Hepatic stellate cell (primary cell): Measurements from ENCODE around the gene TTC28.

ENCODE experiments used
- DNase-seq: peaks from one replicate; pipeline ENCODE4 v3.0.0; 2011; ENCODE audit warnings: low spot score

The TTC28 gene

DNA sequence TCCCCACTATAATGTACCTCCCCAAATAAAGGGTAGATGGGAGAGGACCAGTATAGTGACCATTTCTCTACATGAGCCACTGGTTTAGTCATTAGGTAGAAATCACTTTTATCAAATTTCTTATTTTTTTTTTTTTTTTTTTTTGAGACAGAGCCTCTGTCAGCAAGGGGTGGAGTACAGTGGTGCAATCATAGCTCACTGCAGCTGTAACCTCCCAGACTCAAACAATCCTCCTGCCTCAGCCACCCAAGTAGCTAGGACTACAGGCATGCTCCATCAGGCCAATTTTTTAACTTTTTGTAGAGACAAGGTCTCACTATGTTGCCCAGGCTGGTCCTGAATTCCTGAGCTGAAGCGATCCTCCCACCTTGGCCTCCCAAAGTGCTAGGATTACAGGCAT lies 322.4 kb downstream of the TTC28 start:
- DNase-seq: no peak

DNA sequence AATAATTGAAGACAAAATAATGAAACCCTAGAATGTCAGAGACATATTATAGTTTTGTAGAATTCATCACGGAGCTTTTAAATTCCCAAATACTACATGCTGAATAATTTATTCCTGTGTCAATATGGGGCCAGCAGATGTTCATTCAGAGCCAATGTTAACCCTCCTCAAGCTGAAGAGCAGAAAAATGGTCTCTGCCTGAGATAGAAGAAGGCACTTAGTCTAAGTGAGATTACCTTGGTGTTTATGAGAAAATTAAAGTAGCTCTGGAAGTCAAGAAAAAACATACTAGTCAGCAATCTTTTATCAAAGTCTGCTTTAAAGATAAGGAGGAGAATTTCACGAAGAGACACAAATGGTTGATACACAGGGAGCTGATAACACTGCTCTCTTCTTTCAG lies 328.2 kb downstream of the TTC28 start:
- DNase-seq: no peak

DNA sequence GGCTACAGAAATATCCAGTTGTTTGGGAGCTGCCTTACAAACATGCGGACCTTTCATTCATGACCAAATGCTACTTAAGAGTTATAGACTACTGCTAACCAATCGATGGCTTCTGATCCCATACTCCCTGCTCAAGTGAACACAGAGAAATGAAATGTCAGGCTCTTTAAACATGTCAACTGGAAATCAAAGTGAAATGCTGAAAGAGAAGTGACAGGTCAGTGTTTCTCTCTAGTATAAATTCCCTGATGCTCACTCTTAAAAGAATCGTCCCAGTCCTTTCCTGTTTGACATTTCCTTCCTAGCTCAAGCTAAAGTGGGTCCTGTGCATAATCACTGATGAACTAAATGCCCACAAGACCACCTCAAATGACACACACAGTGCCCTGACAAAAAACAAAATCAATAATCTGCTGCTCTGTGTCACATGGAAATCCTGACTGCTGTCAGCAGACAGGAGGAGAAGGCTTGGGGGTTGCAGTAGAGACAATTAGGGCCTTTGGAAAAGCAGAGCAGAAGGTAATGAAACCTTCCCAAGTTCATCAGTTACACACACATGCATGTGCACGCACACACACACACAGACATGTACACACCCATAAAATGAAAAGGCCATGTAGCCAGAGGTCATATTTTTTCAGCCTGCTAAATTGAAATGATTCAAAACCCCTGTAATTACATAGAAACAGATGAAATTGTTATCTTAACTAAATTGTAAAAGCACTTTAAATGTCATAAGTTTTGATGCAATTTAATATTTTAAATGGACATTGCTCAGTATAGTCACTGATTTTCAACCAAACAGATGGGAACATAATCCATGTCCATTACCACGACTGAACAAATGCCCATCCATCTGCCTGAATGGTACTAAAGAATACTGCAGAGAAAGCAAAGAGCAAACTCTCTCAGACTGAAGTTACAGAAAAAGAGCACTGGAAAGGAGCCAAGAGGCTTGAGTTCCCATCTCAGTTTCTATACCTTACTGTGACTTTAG lies 330.7 kb downstream of the TTC28 start:
- no peak for DNase-seq

DNA sequence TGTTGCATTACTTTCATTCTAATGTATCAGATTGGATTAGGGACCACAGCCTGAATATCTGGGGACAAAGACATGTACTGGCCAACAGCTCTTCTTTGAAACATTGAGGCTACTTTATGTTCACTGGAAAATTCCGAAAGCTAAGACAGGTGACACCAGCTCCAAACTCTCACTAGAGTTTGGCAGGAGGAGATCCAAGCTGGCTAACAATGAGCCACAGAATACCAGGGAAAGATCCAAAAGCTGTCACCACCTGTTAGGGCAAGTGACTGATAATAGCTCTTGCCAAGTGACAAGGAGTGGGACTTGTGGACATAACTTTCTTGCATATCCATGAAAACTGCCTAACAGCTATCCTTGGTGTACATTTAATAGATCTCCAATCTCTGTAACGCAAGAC lies 333.3 kb downstream of the TTC28 start:
- no peak for DNase-seq

DNA sequence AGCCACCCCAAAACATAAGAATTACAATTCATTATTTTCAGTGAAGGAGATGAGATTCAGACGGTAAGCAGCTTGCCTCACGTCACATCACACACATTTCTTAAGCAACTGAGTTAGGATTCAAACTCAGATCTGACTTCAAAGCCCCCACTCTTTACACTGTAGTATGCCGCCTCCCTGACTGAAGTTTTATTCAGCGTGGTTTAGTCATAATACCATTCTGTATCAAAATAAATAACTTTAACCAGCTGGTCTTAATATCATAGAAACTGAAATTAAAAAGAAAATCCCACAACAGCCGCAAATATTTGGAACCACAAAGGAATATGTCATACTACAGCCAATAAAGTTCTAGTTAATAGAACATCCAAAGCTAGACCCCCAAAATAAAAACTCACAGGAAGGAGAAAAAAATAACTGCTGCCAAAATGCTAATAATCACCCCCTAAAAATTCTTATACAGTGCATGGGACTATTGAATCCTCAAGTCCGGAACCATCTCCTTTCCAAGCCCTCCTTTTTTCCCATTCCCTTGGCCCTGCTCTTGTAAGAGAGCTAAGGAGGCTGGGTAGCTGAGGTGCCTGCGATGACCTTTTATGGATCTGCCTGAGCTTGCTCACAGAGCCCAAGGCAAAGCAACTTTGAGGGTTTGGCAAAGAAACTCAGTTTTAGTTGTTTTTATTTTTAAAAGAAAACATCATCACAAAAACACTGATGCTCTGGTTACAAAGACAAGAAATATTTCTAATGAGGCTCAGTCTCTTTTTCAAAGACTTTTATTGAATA lies 334.5 kb downstream of the TTC28 start:
- DNase-seq: no peak

DNA sequence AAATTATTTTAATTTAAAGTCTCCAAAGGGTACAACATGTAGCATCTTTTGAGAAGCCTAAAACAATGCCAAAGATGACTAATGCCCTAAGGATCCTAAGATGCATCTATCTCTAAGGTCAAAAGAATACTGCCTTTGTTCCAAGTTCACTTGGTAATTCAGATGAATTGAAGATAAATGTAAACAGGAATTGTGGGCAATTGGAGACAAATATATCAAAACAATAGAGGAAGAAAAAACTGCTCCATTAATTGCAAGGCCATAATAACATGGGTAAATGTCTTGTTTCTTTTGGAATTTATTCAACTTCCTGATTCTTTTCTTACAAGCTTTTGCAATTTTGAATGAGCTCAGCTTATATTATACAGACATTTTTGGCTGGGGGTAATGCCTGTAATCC lies 338.6 kb downstream of the TTC28 start:
- no peak for DNase-seq

DNA sequence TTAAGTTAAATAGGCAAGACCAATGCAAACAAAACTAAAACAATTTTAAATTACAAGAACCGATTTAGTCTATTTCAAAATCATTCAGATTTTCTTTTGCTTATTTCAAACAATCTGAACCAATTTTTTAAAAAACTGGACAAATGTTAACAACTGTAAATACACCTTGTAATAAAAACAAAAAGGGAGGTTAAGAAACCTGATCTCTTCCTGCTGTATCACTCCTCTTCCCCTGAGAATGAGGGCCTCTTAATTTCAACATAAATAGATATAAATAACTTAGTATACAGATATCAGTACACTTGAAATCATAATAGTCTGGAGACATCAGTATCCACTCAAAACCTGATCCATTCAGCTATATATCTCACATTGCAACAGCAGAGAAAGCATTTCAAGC lies 346.6 kb downstream of the TTC28 start:
- no peak for DNase-seq

DNA sequence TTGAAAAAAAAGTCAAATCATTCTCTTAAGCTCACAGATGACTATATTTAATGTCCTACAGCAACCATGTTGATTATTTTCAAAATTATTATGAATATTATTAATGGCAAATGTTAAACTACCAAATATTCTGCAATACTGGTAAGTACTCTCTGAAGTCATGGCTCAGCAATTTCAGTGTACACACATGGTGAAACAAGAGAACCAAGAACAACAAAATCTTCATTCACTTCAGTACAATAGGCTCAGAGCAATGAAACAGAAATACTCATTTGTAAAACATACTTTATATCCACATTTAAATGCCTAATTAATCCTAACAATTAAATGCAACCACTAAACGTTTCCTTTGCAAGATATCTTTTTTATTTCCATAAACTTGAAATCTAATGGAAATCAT lies 347.2 kb downstream of the TTC28 start:
- DNase-seq: no peak

DNA sequence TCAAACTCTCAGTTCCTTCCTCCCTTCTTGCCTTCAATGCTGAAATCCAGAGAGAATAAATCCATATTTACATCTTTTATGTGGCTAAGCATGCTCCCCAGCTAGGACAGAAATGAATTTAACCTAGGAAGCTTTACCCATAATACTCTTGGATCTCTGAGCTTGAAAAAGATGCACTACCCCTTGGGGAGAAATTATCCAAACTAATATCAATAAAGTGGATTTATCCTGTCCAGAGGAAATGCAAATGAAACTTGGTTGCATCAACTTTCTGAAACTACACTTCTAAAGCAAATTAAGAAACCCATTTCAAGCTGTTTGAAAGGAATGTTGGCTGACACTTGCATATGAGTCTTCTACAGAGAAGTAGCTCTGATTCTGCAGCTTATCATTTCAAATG lies 347.9 kb downstream of the TTC28 start:
- DNase-seq: no peak

DNA sequence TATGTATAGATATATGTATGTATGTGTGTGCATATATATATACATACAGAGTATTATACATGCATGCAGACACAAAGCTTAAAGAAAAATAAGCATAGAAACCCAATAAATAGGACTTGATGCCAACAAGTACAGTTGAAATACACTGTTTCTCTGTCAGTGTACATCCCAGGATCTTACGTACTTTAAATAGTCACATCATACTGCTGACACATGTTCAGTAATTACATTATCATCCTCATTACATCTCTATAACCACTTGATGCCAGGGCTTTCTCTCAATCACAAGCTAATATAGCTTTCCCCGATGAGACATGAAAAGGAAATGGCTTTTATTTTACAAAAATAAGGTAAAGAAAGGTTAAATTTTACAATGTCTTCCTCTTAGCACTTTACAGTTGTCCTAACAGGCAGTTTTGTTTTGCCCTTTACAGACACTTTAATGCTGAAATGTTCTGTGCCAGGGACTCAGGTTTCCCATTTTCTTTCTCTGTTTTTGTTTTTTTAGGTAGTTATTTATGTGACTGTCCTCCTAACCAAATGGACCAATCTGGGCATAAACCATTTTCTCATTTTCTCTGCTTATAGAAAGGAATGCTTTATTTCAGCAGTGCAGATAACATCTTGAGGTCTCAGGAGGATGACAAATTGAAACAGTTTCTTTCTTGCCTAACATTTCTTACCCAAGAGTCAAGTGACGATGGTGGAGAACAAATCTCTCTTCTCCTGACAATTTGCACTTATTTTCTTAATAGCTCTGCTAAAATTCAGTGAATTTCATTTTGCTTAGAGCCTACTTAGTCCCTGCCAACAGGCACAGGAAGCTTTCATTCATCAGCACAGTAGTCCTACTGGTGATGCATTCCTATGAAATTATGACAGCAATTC lies 350.2 kb downstream of the TTC28 start:
- peak; percentile 16 for DNase-seq

DNA sequence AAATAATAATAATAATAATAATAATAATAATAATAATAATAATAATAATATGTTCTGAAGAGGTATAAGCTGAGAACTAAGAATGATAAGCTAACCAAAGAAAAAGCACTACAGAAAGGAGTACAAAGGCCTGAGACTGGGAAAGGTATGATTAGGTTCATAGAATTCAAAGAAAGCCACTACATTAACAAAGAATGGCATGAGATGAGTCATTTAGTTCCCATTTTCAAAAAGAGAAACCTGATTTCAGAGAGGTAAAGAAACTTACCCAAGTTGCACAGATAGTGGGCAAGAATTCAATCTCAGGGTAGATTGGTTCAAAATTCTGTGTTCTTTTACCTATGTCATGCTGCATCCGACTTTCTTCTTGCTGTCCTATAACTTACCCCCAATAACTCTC lies 350.9 kb downstream of the TTC28 start:
- DNase-seq: no peak

DNA sequence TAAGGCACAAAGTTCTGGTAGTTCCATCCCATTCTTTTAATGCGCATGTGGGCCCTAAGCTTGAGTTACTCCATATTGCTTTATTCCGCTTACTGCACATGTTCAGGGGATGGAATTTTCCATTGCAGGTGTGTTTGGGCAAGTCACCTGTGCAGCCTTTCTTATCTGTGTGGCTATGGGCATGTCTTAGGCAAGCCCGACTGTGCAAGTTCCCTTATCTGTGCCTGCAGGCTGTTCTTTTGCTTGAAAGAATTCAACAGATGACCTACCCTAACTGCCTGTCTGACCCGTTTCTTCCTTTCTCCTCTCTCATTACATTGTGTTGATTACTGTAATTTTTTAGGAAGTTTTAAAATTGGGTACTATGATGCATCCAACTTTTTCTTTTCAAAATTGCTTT lies 363.6 kb downstream of the TTC28 start:
- no peak for DNase-seq

DNA sequence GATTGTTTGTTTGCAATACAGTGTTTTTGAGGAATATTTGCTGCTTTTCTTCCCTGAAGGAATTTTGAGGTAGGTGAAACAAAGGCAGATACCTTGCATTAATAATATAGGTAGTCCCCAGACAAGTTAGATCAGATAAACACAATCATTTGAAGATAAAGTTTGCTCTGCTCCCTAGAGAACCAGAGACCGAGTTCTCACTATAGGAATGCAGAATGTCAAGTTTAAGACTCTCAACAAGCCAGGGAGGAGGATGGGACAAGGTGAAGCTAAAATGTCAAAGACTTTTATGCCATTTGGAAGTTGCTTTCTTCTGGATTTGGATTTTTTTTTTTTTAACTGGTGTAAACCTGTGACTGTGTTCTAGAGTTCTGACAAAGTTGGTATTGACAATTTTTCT lies 364.7 kb downstream of the TTC28 start:
- no peak for DNase-seq

DNA sequence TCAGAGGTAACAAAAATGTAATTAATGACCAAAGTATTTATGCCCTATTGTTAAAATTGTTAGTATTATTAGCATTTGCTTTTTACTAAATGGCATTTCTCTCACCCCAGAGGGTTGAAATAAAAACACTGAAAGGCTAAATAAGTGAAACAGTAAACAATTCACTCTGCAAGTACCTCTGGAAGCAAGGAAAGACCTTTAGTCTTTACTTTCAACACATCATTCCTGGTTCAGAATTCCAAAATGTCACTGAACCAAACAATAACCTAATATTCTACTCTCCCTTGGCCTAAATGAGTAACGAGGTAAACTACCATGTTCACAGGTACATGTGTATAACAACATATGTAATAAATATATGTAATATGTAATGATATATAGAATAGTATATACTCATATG lies 369.3 kb downstream of the TTC28 start:
- no peak for DNase-seq

DNA sequence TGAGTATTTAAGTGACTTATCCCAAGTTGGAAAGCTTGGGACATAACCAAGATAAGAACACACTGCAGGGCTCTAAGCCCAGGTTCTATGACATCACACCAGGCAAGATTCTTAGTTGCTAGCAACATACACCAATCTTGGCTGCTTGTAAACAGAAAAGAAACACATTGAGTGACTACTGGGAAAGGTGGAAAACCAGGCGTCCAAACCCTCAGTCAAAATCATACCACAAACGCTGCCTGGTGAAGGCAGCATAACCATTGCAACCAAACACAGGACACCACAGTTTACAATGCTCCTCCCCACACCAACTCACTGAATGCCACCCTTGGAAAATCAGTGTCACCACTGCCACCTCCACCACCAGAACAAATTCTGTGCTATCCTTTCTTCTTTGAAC lies 379.9 kb downstream of the TTC28 start:
- no peak for DNase-seq

DNA sequence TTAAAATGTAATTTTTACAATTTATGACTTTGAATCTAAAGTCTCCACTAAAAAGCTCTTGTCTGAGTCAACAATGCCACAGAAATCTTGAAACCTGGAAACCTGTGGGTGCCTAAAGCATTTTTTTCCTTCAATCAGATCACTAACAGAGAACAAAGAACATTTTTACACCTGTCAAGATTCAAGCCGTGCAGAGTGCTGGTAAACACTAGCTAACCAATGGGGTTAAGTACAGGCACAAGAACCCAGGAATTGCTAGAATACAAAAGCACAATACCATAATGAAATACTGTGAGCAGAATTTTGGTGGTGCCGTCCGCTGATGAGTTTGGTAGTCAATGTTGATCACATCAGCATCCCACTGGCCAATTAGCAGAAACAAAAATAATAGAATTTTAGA lies 380.3 kb downstream of the TTC28 start:
- no peak for DNase-seq

DNA sequence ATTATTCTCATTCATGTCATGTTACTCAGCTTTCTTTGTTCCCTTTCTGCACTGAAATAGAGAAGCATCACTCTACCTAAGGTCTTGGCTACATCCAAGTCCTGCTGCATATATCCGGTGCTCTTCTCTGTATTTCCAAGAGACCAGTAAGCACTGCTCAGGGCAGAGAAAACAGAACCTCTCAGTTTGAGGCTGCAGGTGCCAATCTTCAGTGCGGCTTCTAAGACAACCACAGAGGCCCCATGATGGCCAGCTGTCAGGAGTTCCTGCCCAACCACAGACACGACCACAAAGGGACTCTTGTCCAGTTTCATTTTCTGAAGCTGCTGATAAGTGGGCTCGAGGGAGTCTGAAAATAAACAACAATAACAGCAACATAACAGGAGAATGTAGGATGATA lies 382.1 kb downstream of the TTC28 start:
- no peak for DNase-seq

DNA sequence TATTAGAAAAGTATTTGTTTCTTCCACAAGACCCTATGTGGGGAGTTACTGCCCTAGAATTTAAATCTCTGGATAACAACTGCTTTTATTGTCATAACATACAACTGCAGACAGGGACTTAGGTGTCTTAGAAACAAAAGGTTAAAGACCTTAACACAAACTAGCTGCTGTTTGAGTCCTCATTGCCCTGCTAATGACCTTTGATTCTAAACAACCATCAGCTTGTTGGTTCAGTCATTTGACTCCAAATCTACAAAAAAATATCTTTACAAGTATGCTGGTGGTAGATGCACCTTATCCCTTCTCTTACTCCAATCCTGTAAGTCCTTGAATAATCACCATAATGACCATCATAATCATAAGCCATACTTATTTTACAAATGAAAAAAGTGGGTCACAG lies 383.2 kb downstream of the TTC28 start:
- DNase-seq: no peak

DNA sequence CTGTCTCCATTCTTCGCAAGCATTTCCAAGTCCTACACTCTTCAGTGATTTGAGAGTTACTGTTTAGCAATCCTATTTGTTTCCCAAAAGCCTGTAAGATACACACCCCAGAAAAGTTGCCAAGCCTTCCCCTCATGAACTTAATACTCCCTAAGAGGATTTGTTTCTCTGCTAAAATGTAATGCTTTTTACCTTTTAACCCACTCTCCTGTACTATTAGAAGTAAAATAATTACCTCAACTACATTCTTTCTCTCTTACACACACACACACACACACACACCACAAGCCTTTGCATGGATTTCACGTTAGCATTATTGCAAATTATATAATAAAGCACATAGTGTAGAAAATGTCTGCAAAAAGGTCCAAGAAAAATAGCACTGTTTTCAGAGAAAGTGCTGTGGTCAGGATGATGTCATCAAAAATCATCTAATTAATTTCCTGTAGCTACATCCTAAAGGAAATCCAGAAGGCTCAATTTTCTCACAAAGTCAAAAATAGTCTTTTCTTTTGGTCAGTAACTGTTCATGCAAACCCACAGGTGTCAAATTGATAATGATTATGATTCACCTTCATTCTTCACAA lies 396.5 kb downstream of the TTC28 start:
- DNase-seq: no peak

DNA sequence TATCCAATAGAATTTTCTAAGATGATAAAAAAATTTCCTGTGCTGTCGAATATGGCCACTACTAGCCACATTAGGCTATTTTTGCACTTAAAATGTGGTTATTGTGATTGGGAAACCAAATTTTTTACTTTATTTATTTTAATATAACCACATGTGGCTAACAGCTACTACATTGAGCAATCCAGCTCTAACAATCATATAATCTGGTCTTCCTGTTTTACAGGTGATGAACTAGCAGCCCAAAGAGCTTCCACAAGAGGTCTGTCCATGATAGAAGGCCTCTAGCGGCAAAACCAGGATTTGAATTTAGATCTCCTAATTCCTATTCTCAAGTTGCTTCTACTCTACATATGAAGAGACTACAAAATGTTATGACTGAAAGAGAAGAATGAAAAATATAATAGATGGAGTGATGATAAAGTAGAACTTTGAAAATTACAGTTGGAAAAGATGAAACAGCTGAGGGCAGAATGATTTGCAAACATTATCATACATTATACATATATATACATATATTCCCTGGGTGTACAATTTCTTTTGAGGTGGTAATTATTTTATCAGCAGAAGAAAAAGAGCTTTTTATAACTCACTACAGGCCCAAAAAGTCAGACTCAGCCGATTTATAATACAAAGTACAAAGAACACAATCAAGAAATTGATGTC lies 397.1 kb downstream of the TTC28 start:
- DNase-seq: no peak

DNA sequence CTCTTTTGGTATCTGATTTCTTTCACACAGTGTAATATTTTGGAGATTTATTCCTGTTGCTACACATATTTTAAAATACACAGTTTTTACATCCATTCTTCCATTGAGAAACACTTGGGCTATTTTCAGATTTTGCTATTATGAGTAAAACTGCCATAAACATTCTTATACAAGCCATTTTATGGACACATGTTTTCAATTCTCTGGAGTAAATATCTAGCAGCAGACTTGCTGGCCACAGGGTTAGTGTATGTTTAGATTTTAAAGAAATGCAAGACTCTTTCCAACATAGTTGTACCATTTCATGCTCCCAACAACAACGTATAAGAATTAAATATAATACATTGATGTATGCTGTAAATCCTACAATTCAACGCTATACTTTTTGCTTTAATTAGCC lies 399.8 kb downstream of the TTC28 start:
- DNase-seq: no peak
